Fibroblast of skin of right quadriceps (primary cell): ENCODE measurements around the gene STRIP1.
A peak's percentile ranks its signal among the peaks of the same experiment; 100 is the strongest.

Experiments used
- DNase-seq: peaks from one replicate; pipeline ENCODE4 v3.0.0-alpha.2; 2013

Gene STRIP1

DNA sequence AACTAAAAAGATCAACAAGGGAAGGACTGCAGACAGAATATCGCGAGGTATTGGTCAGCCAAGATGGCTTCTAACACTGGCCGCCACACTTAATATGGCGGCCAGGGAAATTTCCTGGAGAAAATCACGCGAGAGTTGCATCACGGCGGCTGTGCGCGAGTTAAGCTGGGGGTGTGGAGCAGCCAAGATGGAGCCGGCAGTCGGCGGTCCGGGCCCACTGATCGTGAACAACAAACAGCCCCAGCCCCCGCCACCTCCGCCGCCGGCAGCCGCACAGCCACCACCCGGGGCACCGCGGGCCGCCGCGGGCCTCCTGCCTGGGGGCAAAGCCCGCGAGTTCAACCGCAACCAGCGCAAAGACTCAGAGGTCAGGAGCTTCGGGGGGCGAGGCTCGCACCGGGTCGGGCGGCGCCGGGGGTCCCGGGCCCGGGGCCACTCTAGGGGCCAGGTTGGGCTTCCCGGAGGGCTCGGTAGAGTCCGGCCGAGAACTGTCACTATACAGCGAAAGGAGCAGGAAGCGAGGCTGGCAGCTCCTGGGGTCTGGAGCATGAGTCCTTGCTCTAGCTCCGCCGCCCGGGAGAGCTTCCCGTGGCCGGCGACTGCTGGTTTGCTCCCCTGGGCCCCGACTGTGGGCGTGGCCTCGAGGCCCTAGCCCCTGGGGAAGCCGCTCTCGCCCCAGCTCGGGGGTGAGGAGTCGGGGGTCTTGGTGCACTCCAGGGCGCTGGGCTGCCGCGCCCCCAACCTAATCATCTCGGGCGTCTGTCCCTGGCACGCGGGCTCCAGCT lies at the start of gene STRIP1:
TSS of gene STRIP1 (plus strand) at position 174 of the 785 bp plus-strand sequence. CDS start at position 188, 14 bp downstream.
- DNase-seq: peak; percentile 97

DNA sequence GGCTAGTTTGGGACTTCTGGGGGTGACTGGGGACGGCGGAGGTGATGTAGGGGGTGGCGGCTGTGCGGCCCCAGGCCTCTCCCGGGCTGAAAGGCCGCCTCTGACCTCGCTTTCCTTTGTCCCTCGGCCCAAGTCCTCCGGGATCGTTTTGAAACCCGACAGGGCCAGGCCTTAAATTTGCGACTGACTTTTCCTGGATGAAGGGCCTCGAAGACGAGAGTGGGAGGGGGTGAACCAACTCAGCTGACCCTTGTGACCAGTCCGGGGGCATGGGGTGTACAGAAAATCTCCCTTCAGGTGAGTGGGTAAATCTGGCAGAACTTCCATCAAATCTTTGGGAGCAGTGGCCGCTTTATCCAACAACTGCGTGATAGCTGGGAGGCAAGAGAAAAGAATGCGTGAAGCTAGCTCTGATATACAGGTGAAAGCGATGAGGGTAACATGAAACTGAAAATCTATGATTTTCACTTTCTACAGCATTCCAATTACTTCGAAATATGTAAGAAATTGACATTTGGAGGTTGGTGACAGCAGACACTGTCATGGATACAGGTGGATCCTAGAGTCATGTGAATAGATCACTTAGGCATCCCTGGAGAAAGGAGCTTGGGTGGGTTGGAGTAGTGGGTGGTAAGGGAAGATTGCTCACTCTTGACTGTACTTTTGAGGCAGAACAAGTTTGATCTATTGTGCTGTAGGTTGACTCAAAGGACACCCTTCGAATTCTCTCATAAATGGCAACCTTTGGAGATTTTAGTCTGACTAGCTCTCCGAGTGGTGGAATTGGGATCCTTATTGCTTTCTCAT lies 49.0 kb upstream of the STRIP1 start:
- DNase-seq: no peak

- DNase-seq: no peak
Observed at GRCh38 chr1:109986054-109986444, 48.4 kb upstream of the STRIP1 start.

GRCh38 chr1:109988349-109988914 lies 46.0 kb upstream of the STRIP1 start:
- no peak for DNase-seq

- peak; percentile 43 for DNase-seq
Observed at GRCh38 chr1:109989506-109990301, 44.7 kb upstream of the STRIP1 start.

GRCh38 chr1:109990302-109990653 lies 44.1 kb upstream of the STRIP1 start:
- no peak for DNase-seq

DNA sequence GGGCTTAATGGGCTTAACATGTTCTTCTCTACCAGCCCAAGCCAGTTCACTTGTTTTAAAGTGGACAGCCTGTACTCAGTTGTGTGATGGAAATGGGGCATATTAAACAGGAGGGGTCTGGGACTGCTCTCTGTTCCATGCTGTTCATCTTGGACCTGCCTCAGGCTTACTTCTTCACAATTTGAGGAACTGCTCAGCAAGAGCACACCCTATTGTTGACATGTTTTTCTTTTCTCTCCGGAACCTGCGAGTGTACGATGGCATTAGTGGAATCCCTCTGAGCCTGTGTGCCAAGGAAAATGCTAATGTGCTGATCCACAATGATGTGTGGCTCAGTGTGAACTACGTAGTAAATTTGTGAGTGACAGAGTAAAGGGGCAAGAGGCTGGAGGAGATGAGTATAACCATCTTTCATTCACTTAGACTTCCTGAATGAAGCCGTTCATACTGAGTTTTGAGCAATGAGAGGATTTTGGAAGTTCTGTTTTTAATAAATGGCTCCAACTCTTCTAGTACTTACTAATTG lies 43.0 kb upstream of the STRIP1 start:
- DNase-seq: no peak

- no peak for DNase-seq
Observed at GRCh38 chr1:109993885-109994284, 40.5 kb upstream of the STRIP1 start.

DNA sequence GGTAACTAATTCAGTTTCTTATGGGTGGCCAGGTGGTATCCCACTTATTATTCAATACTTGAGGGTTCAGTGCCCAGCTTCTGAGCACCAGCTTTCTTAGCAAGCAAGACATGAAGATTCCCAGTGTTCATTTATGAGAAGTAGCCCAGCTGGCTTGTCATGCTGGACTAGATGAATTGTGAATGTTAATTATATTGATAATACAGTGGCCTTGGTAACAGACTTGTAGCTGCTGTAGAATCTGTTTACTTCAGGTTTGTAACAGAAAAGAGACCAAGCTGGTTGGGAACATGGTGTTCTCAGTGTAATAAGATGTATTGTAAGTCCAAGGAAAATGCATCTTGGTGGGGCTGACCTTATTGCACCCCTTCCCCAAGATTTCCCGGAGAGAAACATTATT lies 39.8 kb upstream of the STRIP1 start:
- no peak for DNase-seq

- no peak for DNase-seq
Observed at GRCh38 chr1:109995536-109995935, 38.9 kb upstream of the STRIP1 start.

GRCh38 chr1:109996476-109996875 lies 37.9 kb upstream of the STRIP1 start:
- peak; percentile 55 for DNase-seq

GRCh38 chr1:109997204-109997866 lies 37.1 kb upstream of the STRIP1 start:
- no peak for DNase-seq

DNA sequence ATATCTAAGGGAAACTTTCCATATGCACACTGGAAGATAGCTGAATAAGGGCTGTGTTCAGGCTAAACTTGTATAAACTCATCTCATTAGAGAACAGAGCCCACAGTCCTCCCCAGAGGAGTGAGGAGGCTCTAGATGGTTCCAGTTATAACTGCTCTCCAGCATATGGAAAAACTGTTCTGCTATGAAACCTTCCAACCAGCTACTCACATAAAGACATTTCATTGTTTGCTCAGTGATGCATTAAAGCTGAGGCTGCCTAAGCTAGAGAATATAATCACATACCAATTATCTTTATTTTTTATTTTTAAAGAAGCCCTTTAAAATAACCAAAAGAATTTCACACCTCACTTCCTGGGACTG lies 36.6 kb upstream of the STRIP1 start:
- DNase-seq: no peak

- no peak for DNase-seq
Observed at GRCh38 chr1:110002695-110003094, 31.7 kb upstream of the STRIP1 start.

DNA sequence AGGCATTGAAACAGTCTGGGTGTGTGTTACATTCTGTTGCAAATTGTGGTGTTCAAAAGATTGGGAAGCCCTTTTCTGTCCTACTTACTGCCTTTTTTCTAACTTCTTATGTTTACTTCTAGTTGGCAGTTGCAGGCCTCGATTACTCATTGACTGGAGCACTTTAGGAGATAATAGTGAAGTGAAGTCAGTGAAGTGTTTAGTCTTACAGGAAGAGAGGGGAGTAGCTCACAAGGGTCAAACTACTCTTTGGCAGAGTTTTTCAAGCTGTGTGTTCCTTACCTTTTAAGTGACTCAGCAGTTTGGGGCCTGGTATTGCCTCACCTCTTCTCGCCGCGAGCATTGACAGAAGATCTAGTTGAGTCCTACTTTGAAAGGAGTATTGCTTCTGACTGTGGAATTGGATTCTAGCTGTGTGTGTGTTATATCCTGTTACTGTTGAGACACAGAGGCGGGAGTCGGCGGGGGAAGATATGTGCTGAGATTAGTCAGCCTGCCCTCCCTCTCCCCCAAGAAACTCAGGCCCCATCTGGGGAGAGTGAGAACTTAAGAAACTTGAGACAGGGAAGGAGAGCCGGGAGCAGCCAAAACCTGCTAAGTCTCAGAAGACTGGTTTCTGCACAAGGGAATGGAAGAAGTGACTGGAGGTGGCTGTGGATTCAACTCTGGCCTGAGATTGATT lies 30.5 kb upstream of the STRIP1 start:
- DNase-seq: peak; percentile 98

- DNase-seq: no peak
Observed at GRCh38 chr1:110004583-110004982, 29.8 kb upstream of the STRIP1 start.

DNA sequence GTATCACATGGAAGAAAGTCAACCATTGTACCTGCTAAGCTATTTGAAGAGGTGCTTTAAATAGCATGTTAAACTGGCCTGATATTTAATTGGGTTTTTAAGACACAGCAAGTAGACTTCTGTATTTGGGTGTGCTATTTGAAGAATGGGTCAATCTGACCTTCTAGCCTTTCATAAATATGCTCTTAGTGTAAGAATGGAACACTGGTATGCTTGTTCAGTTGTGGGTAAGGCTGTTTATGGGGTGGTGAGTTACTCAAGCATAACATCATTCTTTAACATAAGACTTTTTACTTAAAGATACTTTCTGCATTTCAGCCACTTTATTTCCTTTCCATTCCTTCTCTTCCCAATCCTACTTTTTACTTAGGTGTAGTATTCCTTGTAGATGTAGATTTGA lies 28.5 kb upstream of the STRIP1 start:
- peak; percentile 49 for DNase-seq

DNA sequence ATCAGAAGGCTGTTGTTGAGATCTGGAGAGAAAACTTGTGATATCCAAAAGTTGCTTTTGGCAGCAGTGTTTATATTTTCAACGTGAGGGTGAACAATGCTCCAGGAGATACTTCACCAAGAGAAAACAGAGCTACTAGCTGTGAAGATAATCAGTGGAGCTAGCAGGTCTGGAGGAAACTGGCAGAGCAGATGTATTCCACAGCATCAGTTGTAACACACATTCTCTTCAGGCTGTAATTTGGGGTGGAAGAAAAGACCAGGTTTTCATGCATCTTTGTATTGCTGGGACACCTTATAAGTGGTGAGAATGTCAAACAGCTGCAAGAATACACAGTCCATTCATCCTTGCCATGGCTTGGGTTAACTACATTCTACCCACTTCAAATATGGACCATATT lies 27.9 kb upstream of the STRIP1 start:
- no peak for DNase-seq

- DNase-seq: no peak
Observed at GRCh38 chr1:110007046-110007830, 27.2 kb upstream of the STRIP1 start.

- no peak for DNase-seq
Observed at GRCh38 chr1:110008971-110009565, 25.4 kb upstream of the STRIP1 start.
